NCI-H2227 (cell line): ENCODE measurements around the gene PCDHGA1.
A peak's percentile ranks its signal among the peaks of the same experiment; 100 is the strongest.

Experiments
- DNase-seq: peaks from one replicate; lab custom pipeline; 2025; ENCODE audit not compliant: unreplicated experiment; lab: John Stamatoyannopoulos, UW

Gene PCDHGA1

DNA sequence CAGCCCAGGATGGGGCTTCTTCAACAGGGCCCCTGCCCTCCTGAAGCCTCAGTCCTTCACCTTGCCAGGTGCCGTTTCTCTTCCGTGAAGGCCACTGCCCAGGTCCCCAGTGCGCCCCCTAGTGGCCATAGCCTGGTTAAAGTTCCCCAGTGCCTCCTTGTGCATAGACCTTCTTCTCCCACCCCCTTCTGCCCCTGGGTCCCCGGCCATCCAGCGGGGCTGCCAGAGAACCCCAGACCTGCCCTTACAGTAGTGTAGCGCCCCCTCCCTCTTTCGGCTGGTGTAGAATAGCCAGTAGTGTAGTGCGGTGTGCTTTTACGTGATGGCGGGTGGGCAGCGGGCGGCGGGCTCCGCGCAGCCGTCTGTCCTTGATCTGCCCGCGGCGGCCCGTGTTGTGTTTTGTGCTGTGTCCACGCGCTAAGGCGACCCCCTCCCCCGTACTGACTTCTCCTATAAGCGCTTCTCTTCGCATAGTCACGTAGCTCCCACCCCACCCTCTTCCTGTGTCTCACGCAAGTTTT is 182.1 kb downstream of the PCDHGA1 start:
- peak; percentile 89 for DNase-seq

DNA sequence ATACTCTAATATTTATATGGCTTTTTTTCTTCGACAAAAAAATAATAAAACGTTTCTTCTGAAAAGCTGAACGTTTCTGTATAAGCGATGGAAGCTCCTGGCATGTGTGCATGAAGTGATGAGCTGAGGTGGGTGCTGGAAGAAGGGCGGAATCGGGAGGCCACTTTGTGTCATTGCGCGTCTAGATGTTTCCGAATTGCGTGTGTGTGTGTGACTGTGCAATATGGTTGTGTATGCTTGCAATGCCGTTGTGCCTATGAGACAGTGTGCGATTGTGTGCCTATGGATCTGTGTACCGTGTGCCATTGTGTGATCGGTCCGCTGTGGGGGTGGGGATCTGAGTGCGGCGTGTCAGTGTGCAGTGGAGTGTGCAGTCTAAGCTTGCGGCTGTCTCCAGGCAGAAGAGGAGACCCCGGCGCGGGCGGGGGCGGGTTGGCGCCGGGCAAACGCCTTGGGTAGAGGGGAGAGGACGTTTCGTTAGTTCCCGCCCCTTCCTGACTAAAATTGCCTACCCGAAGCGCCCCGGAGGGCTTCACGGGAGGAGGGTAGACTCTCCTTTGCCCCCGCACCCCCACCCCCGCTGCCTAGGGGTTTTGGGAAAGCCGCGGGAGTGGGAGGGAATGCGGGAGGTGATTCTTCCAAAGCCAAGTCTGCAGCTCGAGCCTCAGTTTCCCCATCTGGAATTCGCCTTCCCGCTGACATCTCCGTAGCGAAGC is 182.8 kb downstream of the PCDHGA1 start:
- DNase-seq = peak; percentile 77

DNA sequence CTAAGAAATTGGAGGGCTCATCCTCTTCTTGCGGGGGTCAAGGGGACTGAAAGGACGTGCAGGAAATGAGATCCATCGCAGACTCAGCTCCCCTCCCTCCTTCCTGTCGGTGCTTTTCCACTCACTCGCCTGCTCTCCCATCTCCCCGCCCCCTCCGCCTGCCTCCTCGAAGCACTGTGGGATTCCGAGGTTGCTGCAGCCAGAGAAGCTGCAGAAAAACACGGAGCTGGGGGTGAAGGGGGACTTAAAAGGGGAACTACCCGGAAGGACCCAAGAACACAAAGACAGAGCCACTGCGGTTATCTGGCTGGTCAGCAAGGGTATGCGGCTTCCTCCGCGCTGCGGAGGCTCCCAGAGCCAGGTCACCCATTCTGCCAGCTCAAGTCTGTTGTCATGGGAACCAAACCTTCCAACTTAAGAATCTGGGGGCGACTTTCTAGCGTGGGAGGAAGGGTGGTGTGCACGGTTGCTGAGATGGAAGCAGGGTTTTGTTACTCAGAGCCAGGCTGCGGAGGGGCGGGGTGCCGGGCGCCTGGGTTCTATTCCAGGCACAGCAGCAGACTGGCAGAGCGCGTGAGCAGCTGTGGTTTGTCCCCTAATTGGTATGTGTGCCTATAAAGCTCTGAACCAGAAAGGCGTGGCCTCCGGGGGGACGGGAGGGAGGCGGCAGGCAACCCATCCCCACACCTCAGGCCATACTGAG is 183.5 kb downstream of the PCDHGA1 start:
- DNase-seq = peak; percentile 87

DNA sequence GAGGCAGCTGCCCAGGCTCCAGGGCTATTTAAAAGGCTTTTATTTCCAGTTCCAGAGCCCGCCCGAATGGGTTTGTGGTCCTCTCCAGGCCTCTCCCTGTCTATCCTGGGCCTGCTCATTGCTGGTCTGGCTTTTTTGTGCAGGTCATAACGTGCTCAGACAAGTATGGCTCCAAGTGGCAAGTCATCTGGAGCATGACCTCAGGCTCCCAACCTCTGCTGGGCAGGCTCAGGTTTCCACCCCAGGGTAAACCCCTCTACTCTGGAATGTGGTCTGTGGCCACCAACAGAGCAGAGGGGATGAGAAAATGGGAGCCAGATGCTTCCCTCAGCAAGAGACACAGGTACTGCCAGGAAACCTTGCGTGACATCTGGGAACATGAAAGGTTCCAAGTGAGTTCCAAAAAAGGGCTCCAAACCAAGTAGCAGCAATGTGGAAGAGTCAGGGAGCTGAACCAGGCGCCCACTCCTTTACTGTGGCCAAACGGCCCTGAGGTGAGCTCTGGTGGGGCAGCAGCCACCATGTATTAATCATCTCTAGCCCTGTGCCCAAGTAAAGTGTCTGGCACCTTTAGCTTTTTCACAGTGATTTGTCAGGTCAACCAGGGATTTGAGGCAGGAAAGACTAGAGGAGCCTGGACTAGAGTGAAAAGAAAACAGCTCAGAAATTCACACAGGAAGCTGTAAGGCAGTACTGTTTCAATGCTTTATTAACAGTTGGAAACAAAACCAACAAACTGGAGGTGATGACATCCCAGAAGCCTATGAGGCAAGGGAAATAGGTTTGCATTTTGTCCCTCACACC is 184.2 kb downstream of the PCDHGA1 start:
- no peak for DNase-seq

DNA sequence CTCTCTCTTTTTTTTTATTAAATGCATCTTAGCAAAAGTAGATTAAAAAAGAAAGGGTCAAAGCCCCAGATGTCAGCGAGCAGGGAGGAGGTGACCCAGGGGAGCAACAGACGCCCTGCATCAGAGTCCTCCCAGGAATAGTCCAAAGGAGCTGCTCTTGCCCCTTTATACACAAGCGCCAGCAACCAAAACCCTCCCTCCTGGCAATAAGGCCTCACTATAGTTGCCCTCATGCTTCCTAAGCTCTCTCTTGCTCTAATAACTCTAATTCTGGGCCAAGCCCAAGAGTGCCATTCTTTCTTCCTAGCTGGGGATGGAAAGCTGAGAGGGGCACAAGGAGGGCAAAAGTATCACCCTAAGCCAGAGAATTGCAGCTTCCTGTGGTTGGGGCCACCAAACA is 184.8 kb downstream of the PCDHGA1 start:
- DNase-seq = no peak

DNA sequence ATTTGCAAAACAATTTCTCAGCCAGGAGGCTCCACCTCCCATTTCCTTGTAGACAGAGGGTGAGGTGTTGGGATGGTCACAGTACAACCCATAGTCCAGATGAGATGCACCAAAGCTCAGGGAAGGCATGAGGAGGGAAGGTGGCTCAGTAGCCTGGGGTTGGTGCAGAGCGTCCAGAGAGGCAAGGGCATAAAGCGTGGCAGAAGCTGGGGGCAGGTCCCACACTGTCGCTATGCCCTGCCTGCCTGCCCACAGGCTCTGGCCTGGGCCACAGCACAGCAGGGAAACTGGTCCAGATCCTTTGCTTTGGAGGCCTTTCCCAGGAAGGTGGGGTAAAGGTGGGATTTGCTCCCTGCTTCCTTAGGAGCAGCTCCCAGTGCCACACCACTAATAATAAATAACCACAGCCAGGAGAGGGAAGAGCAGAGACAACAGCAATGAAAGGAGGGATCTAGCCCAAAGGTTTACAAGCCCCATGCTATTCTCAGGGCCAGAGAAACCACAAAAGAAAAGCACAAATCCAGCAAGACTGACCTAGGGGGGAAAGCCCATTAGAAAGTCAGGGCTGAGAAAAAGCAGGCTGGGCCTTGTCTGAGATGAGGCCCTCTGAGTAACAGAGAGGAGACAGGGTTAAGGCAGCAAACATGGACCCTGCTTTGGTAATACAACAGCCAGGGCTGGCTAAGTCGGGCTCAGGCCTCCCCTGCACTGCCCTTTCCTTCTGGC is 185.8 kb downstream of the PCDHGA1 start:
- DNase-seq = no peak

DNA sequence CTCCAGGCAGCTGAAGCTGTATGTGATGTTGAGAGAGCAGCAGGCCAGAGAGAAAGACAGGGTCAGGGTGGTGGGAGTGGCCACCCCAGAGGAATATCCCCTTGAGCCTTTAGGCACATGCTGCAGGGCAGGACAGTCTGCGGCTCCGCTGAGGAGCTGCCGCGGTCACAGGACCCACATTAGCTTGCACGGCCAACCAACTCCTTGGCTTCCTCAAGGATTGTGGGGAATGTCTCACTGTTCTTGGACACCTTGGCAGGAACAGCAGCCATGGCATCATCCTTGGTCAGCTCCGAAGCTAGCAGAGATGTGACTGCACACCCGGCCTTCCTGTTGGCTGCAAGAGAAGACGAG is 186.3 kb downstream of the PCDHGA1 start:
- DNase-seq = no peak

DNA sequence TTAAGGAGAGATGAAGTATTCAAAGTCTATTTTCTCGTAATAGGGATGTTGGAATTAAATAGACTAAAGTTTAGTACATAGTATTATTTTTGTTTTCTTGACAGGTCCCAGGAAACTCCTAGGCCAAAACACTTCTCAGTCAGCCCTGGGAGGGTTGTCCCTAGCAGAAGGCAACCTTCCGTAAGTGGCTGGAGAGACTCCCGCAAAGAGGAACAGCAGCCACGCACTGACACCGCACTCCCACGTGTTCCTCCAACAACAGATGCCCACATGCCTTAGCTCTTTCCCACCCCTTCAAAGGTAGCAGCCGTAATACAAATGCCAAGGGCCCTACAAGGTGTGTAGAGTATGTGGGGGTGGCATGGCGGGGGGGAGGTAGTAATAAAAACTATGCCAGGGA is 187.0 kb downstream of the PCDHGA1 start:
- no peak for DNase-seq

DNA sequence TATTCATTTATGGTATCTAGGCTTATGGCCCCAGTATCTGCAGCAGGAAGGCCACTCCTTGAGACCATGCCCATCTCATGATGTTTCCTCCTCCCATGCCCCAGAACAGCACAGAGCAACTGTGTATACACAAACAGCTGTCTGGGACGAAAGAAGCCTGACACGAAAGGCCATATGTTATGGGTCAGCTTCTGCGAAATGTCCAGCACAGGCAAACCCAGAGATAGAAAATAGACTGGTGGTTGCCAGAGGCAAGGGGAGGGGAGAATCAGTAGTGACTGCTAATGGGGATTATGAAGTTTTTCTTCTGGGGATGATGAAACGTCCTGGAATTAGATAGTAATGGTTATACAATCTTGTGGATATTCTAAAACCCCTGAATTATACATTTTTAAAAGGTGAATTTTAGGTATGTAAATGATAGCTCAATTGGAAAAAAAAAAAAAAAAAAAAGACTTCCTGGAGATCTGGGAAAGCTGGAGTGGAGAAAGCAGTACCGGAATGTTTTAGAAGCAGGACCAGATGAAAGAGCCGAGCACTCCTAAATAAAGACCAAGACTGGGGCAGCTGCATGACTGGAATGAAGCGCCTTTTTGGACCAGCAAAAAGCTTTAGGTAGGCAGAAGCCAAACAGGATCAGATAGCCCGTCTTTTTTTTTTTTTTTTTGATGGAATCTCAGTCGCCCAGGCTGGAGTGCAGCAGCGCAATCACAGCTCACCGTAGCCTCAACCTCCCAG is 187.7 kb downstream of the PCDHGA1 start:
- no peak for DNase-seq

DNA sequence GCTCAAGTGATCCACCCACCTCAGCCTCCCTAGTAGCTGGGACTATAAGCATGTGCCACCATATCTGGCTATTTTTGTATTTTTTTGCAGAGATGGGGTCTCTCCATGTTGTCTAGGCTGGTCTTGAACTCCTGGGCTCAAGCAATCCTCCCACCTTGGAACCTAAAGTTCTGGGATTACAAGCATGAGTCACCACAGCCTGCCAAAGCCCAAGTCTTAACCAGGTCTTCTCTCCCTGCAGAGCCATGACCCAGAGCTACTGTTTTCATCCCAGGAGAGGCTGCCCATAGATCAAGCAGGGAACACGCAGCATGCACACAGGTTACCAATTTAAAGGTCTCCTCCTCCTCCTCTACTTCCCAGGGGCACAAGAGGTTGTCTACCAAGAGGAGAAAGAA is 188.3 kb downstream of the PCDHGA1 start:
- DNase-seq = no peak

DNA sequence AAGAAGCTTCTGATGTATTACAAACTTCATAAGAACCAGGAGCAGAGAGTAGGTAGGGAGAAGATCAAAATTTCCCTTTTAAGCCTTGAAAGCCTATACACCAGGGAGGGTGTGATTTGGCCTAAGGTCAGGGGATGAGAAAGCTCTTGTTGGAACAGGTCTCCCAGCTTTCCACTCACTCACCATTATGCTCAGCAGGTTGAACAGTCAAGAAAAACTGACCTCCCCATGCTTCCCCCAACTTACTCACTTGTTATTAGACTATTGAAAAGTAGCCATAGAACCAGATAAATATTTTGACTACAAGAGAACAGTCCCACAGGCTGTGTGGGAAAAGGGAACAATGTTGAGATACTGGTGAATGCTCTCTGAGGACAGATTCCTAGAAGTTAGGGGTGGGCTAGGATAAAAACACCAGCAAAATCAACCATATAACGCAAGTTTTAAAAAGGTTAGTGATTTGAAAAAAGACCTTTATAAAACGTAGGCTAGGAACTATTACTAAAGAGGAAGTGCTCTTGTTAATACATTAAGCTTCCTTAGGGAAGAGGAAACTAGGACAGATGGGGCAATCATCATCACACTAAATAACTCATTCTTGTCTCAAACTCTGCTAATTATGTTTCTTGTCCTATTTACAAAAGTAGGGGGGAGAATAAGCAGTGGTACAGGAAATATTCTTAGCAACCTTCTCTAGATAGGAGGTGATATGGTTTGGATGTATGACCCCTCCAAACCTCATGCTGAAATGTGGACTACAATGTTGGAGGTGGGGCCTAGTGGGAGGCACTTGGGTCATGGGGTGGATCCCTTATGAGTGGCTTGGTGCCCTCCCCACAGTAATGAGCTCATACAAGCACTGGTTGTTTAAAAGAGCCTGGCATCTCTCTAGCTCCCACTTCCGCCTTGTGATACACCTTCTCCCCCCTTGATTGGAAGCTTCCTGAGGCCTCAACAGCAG is 189.6 kb downstream of the PCDHGA1 start:
- no peak for DNase-seq

DNA sequence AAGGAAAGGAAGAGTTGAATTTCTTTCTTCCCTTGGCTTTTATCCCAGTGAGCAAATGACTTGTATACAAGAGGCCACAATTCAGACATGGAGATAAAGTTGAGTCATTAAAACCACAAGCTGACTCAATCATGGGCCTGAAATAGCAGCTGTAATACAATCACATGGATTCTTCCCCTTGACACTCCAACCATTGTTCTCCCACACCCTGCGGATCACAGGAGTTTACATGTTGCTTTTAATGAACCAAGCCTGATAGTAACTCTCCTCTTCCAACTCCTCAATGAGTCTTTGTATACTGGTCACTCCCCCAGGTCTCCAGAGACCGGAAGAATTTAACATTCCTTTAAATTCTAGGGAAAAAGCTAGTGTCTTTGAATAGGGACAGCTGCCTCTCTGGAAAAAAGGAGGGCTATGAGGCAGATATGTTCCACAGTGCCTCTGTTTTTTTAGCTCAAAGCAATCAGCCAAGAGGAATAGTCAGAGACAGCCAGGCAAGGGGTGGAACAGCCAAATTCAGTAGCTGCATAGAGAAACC is 191.0 kb downstream of the PCDHGA1 start:
- no peak for DNase-seq

DNA sequence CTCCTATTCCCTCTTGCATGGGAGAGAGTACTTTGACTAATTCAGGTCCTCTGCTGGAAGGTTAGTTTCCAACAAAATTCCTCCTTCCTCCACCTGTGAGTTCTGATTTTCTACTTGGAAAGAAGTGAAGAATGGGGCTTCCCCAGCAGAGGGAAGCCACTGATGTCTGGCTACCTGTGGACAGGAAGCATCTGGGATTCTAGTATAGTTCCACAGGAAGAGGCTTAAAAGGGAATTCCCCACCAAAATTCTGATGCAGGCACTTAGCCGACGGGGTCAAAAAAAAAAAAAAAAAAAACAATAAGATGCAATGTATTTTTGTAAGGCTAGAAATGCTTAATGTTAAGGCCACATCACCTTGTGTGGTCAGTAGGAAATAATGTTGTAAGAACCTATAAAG is 192.0 kb downstream of the PCDHGA1 start:
- DNase-seq = no peak

DNA sequence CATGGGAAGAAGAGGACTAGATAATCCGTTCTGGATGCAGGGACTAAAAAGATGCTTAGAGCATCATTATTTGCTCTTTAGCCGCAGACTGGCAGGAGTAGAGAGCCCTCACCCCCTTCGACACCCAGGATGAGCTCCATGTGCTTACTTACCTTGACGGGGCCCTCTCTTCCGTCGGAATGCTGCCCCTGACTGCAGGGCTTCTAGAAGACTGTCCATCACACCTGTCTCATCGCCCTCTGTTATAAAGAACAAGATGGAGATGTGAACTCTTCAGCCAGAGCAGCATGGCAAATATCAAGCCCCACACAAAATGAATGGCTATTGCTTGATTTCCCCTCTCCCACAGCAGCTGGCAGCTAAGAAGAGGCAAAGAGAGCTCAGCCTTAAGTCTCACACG is 193.7 kb downstream of the PCDHGA1 start:
- no peak for DNase-seq

DNA sequence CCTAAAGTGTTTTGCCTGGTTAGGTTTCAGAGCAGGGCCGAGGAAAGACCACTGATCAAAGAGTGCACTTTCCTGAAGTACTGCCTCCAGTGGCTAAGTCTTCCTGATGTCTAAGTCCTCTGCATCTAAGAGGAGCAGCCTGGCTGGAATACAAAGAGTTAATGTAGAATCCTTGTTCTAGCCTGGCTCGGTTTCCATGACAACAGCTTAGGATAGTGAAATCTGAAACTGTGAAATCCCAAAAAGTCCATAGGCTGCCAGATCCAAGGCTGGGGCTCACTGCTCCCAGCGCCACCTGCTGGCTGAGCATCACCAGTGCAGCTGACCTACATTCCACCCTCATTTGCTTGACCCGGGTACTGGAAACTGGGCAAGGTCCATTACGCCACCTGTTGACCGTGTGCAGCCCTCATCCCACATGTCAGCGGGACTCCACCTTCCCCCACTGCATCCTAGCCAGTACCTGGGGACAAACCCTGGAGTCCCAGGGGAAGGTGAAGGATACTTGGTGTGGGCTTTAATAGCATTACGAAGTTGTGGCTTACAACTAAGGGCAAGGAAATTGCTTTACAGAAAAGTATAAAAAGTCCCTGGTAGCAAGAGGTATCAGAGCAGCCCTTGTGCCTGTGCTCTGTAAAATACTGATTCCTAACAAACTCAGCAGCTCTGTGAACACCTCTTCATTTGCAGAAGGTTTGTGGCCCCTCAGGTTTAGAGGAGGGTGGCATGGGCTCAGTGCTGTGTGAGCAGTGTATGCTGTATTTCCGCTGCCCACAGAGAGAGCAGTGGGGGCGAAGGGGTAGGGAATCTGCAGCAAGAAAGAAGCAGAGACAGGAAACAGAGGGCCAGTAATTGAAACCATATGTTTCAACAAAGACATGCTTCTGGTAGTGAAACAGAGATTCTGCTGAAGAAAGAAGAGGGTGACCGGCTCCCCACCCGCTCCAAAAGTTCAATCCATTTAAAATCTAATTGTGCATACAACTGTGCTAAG is 194.6 kb downstream of the PCDHGA1 start:
- DNase-seq = peak; percentile 95

DNA sequence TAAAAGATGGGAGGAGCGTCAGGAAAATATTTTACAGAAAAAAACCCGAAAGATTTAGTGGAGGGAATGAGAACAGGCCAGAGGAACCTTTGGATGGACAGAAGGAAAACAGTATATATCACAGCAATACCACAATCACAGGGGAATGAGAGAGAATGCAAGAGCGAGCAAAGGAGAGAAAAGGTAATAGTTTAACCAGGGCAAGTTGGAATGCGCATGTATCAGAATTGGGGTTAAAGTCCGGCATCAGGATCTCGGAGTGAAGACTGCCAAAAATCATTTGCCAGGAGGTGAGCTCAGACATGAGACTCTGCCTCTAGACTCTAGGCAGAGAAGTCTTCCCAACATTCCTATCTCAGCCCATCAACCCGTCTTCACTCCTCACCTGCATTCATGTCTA is 195.3 kb downstream of the PCDHGA1 start:
- no peak for DNase-seq

DNA sequence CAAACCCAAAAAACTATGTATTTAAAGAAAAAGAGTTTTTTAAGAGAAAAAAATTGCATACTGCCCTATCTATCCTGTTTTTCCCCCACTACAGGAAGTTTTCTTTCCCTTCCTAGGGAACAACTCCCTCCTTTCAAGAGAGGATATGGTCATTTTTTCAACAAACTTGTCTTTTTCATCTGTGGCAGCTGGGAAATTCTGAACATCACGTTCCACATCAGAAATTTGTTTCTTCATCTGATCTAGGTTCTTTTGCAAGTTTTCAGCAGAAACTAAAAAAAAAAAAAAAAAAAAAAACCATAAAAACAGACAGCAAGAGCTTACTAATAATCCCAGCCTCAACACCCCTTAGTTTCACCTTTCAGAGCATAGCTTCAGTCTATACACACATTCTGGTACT is 197.1 kb downstream of the PCDHGA1 start:
- DNase-seq = no peak
